Measurements from ENCODE around the gene PGM5.
"Not testable (repeated sequence)": the region's sequence is repeated elsewhere in the genome, so short reads cannot be mapped to it uniquely, and the experiment has no call there.

Gene PGM5

DNA sequence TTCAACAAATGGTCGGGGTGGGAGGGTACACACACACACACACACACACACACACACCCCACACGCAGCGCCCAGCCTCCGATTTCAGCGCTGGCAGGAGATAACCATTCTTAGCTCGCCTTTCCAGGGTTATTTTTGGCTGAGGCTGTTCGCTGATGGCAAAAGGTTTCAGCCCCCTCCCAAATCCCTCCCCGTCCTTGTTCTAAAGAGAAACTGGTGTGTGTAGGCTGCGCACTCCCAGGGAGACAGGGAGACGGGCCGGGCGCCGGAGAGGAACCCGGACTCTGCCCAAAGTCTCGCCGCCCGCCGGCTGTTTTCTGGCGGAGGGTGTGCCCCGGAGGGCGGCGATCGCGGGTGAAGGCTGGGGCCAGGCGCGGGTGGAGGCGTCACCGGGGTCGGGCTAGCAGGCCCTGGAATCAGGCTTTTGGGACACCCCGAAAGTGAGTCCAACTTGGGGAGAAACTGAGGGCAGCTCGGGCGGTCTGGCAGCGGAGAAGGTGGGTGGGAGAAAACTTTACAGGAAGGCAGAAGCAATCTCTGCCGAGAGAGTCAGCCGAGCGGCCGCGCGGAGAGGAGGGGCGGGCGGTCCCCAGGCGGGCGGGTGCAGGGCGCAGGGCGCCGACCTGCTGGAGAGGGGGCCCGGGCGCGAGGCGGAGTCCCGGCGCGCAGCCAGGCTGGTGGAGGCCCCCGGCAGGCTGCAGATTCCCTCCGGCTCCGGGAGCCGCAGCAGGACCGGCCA, at the start of gene PGM5:
TSS of gene PGM5 (plus strand) at position 232 of the 739 bp plus-strand sequence. CDS start 517 bp downstream, outside the sequence.
- not testable (repeated sequence) for DNase-seq

DNA sequence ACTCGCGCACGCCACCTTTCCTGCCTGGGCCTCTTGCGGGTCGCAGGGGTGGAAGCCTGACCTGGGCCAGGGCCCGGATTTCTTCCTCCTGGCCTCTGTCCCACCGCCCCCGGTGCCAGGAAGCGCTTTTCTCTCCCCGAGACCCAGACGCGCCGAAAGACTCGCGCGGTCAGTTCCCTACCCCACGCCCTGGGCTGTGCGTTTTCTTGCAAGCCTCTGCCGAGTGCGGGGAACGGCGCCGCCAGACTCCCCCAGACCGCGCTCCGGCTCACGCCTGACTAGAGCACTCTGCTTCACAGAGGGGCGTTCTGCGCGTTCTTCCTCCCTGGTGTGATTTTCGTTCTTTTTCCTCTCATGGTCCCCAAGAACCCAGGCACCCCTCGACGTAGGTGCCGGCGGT, 49.3 kb upstream of the PGM5 start:
- not testable (repeated sequence) for DNase-seq

DNA sequence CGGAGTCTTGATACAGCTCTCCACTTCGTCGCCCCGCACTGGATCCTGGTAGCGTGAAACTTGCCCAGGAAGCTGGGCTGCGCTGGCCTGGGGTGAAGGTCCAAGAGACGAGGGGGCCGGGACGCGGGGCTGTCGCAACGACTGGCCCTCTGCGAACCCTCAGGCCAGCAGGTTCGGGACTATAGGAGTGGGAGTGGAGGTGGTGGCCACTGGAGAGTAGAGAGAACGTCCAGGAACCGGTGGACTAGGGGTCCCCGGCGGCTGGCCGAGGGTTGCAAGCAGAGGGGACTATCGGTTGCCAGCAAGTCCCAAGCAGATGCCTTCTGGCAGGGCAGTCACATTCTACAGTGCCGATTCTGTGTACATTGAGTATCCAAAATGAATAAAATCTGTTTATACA, 48.8 kb upstream of the PGM5 start:
- DNase-seq, result not testable (repeated sequence)

DNA sequence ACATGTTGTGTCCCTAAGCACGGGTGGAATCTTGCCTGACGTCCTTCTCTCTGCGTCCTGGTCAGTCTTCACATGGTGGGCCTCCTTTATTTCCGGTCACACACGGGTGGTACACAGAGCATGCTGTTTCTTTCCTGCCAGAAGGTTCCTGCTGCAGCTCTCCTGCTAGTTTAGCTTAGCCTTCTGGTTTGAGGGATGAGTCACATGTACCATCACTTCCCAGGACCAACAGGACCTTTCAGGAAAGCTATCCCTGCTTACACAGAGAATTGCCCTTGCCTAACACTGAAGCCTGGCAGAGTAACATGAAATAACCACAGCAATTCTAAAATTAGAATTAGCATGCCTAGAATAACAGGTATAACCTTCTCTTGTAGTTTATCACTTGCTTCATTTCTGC, 45.2 kb upstream of the PGM5 start:
- DNase-seq, result not testable (repeated sequence)

DNA sequence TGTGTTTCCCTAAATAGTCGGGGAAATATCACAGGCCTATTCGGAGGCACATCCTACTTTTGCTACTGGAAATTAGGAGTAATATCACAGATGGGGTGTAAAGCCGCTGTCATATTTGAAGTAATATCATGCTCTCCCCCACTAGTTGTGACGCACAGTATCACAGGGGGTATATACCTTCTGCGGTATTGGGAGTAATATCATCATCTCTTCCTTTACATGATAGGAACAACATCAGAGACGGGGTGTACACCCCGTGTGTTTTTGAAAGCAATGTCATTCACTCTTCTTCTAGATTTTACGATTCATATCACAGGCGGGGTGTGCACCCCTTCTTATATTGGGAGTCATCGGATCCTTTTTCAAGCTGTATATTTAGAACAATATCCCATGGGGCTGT, 38.2 kb upstream of the PGM5 start:
- DNase-seq, result not testable (repeated sequence)

DNA sequence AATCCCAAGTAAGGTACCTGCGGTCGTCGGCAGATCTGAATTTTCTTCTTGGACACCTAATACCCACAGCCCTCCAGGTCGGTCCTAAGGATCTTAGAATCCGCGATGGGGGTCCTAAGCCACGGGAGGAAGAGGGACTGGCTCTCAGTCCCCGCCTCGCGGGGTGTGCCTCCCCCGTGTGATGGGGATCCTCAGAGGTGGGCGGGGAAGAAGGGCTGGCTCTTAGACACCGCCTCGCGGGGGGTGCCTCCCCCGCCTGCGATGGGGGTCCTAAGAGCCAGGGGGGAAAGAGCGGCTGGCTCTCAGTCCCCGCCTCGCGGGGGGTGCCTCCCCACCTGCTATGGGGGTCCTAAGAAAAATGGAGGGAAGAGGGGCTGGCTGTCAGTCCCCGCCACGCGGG, 32.7 kb upstream of the PGM5 start:
- DNase-seq, result not testable (repeated sequence)

DNA sequence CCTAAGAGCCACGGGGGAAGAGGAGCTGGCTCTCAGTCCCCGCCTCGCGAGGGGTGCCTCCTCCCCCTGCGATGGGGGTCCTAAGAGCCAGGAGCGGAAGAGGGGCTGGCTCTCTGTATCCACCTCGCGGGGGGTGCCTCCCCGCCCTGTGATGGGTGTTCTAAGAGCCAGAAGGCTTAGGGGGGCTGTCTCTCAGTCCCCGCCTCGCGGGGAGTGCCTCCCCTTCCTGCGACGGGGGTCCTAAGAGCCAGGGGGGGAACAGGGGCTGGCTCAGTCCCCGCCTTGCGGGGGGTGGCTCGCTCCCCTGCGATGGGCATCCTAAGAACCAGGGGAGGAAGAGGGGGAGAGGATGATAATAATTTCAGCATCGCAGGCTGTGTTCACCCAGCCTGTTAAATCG, 31.9 kb upstream of the PGM5 start:
- not testable (repeated sequence) for DNase-seq

DNA sequence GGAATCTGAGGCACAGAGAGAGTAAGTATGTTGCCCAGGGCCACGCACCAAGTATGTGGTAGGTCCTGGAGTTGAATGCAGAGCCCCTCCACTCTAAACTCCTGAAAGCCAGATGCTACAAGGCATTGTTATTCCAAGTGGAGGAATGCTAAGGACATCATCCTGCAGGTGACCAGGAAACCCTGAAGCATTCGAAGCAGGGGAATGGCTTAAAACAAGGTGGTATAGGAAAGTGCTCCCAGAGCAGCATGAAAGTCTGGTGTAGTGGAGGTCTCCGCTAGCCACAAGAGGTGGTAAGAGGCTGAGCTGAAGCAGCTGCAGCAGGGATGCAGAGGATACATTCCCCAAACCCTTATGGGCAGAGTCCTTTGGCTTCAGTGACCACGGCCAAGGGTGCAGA, 27.3 kb upstream of the PGM5 start:
- not testable (repeated sequence) for DNase-seq

DNA sequence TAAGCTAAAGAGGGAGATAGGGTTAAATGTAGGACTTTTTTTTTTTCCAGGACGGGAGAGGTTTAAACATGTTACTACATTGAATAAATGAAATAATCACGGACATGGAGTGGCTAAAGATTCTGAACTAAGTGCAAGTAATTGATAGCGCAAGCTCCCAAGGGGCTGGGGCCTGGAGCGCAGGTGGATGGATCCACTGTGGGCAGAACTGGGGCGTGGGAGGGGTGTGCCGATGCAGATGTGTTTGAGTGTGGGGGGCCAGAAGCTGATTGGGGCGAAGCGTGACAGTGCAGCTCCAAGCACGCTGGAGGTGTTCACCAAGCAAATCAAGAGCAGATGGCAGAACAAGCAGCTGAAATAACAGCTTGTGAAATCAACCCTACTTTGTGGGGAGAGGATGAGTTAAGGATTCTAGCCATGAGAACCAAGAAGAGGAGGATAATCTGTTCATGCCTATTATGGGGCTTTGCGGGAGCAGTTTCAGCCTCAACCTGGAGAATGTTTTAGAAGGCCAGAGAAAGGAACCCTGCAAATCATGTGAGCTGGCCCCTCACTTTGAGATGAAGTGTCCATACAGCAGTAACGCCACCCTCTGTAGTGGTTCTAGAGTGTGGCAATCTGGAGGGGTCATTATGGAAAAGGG, 25.8 kb upstream of the PGM5 start:
- not testable (repeated sequence) for DNase-seq

DNA sequence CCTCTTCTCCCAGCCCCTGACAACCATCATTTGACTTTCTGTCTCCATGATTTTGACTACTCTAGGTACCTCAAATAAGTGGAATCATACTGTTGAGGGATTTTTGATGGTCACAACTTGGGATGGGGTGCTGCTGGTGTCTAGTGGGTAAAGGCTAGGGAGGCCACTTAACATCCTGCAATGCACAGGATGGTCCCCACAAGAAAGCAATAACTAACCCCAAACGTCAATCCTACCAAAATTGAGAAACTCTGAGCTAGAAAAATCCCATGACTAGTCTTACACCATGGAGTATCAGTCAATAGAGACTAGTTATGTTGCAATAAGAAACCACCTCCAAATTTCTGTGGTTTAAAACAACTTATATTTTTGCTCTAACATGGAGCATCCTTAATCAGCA, 24.3 kb upstream of the PGM5 start:
- DNase-seq, result not testable (repeated sequence)

DNA sequence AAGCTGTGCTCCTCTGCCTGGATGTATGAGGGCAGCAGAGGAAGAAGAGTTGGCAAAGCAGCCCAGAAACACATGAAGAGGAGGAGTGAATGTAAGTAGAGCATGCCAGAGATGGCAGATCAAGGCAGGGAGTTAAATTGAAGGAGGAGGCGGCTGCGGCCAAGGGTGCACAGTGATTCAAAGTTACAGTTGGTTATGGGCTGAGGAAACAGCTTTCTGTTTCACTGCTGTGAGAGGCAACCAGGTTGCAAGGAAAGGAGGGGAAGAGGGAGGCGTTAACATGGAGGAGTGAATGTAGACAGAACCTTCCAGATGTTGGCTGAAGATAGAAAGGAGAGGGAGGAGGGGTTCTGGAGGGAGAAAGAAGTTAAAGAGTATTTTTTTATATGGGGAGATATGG, 20.5 kb upstream of the PGM5 start:
- not testable (repeated sequence) for DNase-seq

DNA sequence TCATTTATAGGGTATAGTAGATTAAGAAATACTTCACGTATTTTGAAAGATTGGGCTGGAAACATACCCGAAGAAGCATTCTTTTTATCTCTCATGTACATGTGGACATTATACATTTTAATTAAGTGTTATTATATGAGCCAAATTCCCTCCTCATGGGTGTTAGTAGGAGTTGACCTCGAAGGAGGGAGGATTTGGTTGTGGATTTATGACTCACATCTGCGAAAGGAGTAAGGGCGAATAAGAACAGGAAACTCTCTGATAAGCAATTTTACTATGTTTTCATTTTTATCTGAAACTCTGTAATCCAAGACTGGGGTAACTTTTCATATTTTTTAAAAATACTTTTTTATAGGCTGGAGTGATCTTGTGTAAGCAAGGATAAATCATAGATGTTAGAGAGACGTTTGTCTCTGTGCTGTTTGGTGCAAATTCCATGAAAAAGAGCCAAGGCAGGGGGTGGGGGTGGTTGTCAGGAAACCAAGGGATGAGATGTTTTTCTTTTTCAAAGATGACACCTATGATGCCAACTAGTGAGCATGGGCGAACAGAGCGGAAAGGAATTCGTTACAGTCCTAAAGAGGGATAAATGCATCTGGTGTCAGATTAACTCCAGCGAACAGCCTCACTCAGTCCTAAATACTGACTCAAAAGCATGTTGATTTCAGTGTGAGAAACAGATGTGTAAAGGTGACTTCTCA, 19.6 kb upstream of the PGM5 start:
- not testable (repeated sequence) for DNase-seq

DNA sequence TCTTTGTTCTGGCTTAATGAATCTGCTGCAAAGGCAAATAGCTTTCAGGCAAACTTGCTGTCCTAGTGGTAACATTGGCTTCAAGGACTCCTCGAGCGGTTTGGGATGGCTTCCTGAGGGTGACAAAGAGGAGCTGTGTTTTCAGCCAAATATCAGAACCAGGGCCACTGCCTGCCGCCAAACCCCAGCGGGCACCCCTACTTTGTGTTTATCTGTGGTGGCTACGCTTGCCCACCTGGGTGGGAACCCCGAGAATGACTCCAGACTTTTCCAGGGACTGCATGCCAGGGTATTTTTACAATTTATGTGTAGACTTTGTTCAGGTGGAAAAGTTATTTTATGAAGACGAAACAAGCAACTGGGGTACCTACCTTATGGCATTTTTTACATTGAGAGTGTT, 18.4 kb upstream of the PGM5 start:
- not testable (repeated sequence) for DNase-seq

DNA sequence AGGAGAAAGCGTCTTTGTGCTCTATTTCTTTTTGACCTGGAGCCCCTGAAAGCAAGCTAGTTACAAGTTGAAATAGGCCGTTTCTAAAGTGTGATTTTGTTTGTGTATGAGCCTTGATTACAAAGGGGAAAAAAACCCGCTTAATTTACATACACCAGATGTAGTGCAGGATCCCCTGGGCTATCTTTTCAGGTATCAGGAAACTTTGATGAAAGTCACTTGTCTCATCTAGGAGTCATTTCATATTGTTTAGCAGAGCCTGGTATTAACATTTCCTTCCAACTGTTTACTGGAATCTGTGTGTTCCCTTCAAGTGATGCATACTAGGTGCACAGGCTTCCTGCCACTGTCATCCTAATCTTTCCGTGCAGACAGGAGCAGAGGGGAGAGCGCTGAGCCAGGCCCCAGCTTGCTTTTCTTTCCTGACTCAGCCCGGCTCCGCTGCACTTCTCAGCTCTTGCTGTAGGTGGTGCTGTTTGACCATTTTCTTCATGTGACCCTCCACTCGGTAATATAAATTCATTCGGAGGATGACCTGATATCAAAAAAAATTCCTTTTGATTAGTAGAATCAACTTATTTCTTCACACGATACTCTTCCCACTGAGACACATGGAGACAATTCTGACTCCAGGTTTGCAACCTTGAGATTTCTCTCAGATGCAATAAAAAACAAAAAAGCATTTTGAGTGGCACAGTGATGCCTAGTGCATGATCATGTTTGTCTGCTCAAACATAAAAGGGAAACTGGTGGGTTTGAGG, 14.0 kb upstream of the PGM5 start:
- not testable (repeated sequence) for DNase-seq

DNA sequence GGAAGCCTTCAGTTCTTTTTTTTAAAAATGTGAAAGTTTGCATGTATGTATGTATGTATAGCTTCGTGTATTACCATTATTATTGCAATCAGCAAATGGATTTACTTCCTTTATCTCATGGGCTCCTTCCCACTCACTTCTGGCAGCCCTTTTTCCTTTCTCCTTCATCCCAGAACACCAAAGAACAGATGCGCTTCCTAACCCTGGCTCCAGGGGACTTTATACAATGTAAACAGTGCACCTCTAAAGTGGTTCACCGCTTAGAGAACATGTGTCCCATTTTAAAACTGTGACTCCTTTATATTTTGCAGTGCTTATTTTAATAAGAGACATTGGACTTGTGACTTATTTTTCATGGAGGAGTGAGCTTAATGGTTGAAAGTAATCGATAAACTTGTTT, 13.2 kb upstream of the PGM5 start:
- not testable (repeated sequence) for DNase-seq

DNA sequence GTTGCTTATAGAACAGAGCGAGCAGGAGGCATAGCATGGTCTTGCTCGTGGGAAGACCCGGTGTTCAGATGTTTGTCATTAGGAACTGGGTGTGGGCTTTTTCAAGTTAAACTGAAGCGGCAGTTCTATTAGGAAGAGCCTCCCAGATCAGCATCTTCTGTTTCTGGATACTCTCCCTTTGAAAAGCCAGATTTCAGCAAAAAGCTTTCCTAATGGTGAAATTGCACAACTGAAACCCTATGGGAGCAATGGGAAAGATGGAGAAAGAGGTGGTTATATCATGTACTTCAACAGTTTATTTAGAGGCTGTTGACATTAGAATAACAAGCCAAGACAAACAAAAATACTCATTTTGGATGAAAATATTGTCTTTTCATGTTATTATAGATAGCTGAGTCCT, 12.4 kb upstream of the PGM5 start:
- not testable (repeated sequence) for DNase-seq

DNA sequence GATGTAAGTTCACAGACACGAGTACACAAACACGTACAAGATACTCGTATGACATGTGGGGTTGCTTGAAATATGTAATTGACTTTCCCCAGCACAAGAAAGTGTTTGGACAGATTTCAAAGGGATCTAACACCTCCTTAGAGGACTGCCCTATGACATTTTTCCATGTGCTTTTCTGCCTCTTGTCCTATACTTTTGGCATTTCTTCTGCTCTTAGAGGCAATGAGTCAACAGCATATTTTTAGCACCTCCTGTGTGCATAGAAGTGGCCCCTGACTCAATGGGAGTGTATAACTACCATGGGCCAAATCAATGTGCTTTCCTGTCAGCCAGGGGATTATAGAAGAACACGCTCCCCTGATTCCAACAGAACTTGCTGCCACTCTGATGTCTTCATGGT, 4.7 kb upstream of the PGM5 start:
- DNase-seq, result not testable (repeated sequence)

DNA sequence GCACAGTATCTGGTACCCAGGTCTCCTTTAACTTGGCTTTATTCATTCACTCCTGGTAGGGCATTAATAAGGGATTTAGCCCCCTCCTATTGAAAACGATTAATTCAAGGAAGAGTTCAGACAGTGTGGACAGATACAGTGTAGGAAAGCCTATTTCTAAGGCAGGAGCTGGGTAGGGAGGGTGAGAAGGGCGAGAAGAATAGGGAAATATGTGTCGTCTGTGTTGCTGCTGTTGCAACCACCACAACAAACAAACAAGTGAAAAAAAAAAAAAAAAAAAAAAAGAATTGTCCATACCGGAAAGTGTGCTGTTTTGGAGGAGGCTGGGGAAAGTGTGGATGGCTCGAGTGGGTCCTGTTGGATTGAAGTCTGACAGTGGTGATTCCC, 425 bp upstream of the PGM5 start:
- DNase-seq, result not testable (repeated sequence)

DNA sequence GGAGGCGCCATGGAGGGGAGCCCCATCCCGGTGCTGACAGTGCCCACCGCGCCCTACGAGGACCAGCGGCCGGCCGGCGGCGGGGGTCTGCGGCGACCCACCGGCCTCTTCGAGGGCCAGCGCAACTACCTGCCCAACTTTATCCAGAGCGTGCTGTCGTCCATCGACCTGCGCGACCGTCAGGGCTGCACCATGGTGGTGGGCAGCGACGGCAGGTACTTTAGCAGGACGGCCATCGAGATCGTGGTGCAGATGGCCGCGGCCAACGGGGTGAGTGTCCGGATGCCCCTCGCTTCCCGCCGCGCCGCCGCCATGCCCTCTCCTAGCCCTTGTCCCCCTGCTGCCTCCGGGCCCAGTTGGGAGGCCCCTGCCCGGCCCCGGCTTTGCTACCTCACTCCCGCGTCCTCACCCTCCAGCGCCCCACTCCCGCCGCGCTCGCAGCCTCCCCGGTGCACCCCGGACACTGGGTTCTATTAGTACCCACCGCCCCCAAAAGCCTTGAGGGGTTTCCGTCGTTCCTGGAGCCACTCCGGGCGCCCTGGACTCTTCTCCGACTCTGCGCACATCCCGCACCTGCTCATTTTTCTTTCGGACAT, 806 bp downstream of the PGM5 start:
- DNase-seq, result not testable (repeated sequence)

DNA sequence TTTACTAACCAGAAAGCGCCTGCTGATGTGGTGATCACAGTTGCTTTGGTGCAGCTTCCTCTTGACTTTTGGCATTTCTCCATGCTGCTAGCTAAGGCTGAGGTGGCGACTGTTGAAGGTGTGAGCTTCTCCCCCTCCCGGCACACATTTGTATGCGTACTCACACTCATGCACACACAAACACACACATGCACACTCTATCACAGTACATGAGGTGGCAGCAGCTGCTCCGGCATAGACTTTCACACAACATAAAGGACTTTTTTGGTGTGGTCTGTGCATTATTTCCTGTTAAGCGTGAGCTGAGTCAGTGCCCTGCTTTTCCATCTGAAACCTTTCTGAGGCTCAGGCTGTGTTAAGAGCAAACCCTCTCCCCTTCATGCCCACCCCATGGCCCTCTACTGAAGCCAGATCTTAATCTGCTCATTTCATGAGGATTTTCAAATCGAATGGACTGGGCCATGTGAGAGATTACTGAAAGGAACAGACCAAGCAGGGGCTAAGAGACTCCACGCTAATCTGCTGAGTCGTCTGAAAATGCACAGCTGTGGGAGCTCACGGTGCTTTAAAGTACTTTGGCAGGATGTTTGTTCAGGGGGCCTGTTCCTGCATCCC, 10.6 kb downstream of the PGM5 start:
- not testable (repeated sequence) for DNase-seq

DNA sequence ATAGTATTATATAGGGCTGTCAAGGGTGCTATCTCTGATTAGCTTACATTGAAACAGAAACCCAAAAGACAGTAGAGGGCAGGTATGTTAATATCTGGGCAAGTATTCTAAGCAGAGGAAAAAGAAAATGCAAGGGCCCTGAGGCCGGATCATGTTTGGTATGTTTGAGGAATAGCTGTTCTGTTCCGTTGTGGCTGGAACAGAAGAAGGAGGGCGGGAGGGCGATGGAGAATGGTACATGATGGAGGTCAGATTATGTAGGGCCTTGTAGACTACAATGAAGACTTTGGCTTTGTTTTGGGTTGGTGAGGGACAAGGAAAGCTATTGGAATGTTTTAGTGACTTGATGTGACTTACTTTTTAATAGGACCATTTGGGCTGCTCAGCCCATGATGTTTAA, 19.4 kb downstream of the PGM5 start:
- DNase-seq, result not testable (repeated sequence)

DNA sequence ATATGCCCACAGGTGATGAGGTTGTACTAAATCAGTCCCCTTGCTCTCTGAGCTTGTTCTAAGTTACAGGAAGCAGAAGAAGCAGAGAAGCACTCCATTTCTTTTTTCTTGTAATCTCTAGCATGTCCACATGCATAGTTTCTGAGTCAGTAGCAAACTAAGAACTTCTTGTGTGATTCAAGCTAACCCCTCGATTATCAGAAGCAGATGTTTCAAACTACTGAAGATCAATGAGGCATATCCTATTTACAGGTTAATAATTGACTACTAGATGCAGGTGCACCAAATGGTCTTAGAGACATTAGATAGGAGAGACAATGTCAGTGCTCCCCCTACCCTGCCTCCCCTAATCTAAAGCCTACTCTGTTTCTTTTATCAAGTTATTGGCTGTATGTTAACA, 21.3 kb downstream of the PGM5 start:
- DNase-seq, result not testable (repeated sequence)
